Retina (tissue), 1 donor: Measurements from ENCODE around the gene CUBN.
"Not testable (repeated sequence)": the region's sequence is repeated elsewhere in the genome, so short reads cannot be mapped to it uniquely, and the experiment has no call there.

Source experiments
- DNase-seq: peaks from one replicate; pipeline ENCODE4 v3.0.0-alpha.2; 2016

The CUBN gene

GRCh38 chr10:17031637-17032635 is 97.7 kb downstream of the CUBN start:
- DNase-seq = no peak

DNA sequence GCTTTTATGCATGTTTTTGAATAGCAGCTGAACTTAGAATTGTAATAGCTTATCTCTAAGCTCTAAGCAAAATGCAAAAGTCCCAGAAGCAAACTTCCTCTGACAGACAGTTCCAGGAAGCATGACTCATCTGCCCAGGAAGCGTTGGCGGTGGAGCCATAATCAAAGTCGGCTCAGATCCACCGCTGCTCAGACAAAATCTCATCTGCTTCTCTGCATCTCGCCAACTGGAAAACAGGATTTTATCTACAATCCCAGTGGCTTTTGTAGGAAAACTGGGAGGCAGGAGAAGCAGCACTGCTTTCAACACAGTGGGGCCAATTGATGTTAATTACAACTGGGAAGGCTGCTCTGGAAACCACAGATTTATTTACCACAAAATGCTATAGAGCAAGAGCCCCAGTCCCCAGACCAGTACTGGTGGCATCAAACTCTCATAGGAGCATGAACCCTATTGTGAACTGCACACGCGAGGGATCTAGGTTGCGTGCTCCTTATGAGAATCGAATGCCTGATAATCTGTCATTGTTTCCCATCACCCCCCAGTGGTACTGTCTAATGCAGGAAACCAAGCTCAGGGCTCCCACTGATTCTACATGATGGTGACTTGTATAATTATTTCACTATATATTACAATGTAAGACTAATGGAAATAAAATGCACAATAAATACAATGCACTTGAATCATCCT is 99.9 kb downstream of the CUBN start:
- peak; percentile 60 for DNase-seq

DNA sequence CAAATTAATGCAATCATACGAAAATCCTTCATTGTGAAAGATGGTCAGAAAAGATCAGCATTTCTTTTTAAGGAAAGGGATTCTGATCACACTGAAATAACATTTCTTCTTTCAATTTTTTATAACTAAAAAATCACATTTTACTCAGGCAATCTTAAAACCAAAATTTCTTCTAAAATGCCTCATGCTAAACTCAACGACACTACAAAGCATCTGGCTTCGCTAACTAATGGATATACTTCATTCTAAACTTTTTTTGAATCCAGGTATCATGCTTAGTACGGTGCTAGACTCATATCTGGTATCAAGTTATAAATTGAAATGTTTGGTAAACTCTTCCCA is 100.4 kb downstream of the CUBN start:
- DNase-seq = peak; percentile 12

DNA sequence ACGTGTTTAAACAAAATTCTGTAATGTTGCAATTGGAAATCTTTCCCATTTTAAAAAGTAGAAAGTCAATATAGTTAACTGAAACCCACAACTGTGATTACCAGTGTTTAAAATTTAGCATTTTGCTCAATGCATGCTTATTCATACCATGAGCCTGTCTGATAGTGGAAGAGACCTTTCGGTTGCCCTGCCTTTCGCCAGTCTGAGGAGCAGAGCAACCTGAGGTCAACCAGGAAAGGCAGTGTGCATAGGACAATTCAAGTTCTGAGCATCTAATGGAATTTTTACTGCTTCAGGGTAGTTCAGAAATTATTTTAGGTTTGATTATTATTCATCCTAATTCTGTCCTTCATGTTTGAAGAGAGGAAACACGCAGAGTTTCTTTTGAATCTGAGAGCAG is 100.8 kb downstream of the CUBN start:
- peak; percentile 28 for DNase-seq

DNA sequence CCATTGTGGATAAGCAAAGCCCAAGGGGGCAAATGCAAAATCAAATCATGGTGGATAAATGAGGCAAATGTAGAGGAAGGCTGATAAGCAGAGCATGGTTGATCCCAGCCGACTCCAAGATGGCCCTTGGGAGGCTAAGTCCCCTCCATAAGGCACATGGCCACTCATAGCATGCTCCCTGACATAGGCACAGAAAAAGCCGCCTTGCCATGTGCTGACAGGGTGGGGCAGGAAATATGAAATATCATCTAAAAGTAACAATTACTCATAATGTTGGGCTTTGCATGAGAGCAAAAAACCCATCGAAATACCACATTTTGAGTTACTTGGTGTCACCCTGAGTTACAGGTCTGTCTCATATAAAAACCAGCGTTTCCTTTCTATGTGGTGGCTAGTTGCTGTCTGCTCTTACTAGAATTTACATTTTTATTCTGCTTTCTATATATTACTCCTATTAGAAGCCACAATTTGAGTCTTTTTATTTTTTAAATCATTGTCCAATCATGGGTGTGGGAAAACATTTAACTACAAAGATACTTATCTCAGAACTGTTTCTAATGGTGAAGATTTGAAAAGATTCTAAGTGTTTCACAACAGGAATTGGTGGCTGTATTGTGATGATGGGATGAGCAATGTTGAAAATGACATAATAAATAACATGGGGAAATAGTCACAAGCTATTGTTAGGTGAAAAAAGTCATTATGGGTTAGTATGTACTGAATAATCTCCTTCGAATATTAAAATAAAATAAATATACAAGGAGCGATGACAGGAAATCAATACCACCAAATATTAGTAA is 102.7 kb downstream of the CUBN start:
- no peak for DNase-seq

DNA sequence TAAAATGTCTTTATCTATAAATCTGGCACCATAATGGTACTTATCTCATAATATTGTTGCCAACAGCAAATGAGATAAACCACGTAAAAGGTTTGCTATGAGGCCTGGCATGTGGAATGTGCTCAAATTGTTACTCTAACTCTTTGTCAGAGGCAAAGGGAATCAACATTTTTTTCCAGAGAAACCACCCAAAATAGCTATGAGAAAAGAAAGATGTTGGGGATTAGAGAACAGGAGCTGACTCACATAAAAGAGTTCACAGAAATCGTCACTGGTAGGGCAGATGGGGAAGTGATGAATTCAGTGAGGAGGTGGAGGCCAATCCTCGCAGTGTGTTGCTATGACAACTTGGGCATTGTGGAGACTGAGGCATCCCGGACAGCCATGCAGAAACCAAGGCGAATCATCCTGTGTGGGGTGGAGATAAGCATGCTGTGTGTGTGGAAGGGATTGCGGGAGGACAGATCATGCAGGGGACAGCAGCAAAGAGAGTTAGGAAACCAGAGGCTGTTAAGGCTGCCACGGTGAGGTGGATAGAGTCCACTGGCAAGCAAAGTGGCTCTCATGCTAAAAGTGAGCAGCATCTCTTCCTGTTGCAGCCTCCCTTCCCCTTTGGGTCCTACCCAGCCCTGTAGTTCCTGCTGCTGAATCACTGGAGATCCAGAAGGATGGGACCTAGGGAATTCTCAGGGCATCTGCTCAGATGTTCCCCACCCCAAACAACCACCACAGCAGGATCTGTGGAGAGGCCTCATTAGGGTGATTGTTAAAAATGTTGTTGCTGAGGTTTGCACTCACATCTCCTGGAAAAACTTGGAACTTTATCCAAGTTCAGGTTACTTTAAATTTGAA is 103.9 kb downstream of the CUBN start:
- peak; percentile 12 for DNase-seq

- no peak for DNase-seq
Measured at GRCh38 chr10:17024461-17024860, 105.2 kb downstream of the CUBN start.

- no peak for DNase-seq
Measured at GRCh38 chr10:17023386-17024298, 106.0 kb downstream of the CUBN start.

DNA sequence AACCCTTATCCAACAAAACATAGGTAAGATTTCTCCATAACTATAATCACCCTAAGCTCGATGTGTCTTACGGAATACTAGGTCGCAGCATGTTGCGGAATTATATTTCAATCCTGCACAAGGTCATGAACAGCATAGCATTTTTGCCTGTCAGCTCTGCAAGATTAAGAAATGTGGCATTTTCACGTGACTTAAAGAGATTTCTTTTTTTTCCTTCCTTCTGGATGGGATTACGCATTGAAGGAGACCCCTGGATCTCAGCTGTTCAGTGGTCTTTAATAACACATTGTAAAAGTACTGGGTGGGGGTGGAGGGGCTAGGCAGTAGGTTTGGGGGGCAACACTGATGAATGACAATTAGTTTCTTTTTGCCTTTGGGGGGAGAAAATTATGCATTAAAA is 106.7 kb downstream of the CUBN start:
- DNase-seq = no peak

GRCh38 chr10:17022466-17022825 is 107.2 kb downstream of the CUBN start:
- peak; percentile 44 for DNase-seq

- DNase-seq = peak; percentile 54
Measured at GRCh38 chr10:17021656-17022465, 107.8 kb downstream of the CUBN start.

- no peak for DNase-seq
Measured at GRCh38 chr10:17019696-17020095, 109.9 kb downstream of the CUBN start.

DNA sequence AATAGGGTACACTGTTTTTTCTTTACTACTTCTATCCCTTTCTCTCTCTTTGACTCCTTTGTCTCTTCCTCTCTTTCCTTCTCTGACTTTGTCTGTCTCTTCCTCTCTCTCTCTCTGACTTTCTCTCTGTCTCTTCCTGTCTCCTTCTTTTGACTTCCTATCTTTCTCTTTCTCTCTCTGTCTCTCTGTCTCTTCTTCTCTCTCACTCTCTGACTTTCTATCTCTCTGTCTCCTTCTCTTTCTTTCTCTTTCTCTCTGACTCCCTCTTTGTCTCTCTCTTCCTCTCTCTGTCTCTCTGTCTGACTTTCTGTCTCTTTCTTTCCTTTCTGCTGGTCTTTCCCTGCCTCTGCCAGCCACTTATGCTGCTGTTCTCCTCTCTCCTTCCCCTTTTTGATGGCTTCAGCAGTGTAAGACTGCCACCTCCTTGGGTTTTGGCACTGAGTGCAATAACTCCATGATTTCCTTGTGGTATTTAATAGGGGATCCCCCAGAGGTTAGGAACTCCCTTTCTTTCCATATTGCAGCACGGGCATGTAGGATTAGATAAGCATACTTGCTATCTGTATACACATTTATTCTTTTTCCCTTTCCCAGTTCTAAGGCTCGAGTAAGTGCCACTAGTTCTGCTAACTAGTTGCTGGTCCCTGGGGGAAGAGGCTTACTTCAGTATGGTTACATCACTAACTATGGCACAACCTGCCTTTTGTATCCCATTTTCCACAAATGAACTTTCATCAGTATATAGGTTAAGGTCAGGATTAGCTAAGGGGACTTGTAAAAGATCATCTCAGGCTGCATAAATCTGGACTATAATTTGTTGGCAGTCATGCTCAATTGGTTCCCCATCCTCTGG is 116.3 kb downstream of the CUBN start:
- not testable (repeated sequence) for DNase-seq

GRCh38 chr10:17012731-17013130 is 116.9 kb downstream of the CUBN start:
- DNase-seq = not testable (repeated sequence)

DNA sequence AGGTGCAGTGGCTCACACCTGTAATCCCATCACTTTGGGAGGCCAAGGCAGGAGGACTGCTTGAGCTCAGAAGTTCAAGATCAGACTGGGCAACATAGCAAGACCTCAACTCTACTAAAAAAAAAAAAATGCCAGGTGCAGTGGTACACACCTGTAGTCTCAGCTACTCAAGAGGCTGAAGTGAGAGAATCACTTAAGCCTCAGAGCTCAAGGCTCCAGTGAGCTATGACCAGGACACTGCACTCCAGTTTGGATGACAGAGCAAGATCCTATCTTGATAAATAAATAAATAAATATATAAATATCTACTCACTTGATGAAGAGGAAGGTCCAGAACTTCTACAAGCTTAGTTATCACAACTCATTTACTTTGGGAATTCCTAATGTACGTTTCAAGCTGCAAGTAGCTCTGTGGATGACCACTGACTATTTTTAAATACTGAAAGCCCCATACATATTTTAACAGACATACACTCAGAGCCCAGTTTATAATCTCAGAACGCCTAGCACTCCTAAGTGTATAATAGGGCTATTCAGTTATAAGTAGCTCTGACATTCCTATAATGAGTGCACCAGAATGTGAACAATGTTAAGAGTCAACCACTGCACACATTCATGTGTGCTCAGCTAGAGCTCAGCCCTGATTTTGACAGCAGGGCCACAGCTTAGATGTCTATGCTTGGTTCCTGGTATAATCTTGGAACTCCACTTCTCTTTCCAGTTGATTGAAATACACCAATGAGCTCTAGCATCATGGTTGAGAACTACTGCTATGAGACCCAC is 119.1 kb downstream of the CUBN start:
- DNase-seq = no peak

GRCh38 chr10:17009212-17009700 is 120.4 kb downstream of the CUBN start:
- no peak for DNase-seq

DNA sequence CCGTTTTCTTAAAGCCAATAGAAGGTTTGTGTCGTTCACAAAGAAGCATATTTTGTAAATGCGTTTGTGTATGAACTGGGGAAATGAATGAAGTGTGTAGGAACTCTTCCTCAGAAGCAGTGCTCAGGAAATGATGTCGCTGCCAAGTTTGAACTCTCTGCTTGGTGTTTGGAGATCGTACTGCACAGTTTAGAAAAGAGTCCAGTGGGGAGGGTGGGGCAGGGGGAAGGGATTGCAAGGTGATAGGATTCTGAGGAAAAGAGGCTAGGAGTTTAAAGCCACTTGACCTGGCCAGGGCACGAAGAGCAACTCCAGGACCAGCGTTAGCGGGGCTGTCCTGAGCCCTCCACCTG is 122.2 kb downstream of the CUBN start:
- no peak for DNase-seq

GRCh38 chr10:17006631-17007417 is 122.8 kb downstream of the CUBN start:
- DNase-seq = peak; percentile 70
